OCI-LY1 (cell line): ENCODE measurements around the gene IQCN.

Source experiments
- H2AFZ ChIP-seq: fragments of 200-600 bp; sonication (generic), shearing (Covaris generic); 2 replicates; pipeline ENCODE4 v1.6.0; 2014; ENCODE audit warnings: antibody characterized with exemption, mild to moderate bottlenecking, low read length
- H3F3A ChIP-seq: fragments of 200-600 bp; sonication (generic), shearing (Covaris generic); 2 replicates; pipeline ENCODE4 v1.6.0; 2014; ENCODE audit warnings: mild to moderate bottlenecking, antibody characterized with exemption, low read length, moderate library complexity; ENCODE audit not compliant: insufficient read depth
- H3K27ac ChIP-seq: fragments of 200-600 bp; sonication (generic); 2 replicates; pipeline ENCODE4 v1.5.1; 2014; ENCODE audit warnings: low read length, mixed run types, mild to moderate bottlenecking, low read depth; ENCODE audit not compliant: poor library complexity, severe bottlenecking
- H3K27me3 ChIP-seq: fragments of 200-600 bp; sonication (generic); 2 replicates; pipeline ENCODE4 v1.6.0; 2014; ENCODE audit warnings: antibody characterized with exemption, mild to moderate bottlenecking, low read length, moderate library complexity; ENCODE audit not compliant: insufficient read depth
- H3K36me3 ChIP-seq: fragments of 200-600 bp; sonication (generic); 2 replicates; pipeline ENCODE4 v1.6.1; 2014; ENCODE audit warnings: mild to moderate bottlenecking, antibody characterized with exemption, low read length, moderate library complexity, mixed read lengths; ENCODE audit not compliant: insufficient read depth
- H3K4me1 ChIP-seq: fragments of 200-600 bp; sonication (generic); 2 replicates; pipeline ENCODE4 v1.5.1; 2014; ENCODE audit warnings: mild to moderate bottlenecking, low read length, moderate library complexity; ENCODE audit not compliant: insufficient read depth, severe bottlenecking
- H3K4me2 ChIP-seq: fragments of 200-600 bp; sonication (generic), shearing (Covaris generic); 2 replicates; pipeline ENCODE4 v1.6.1; 2014; ENCODE audit warnings: low read length
- H3K4me3 ChIP-seq: fragments of 200-600 bp; sonication (generic); 2 replicates; pipeline ENCODE4 v1.5.1; 2014; ENCODE audit warnings: low read length, low read depth, mild to moderate bottlenecking, mixed read lengths; ENCODE audit not compliant: poor library complexity, severe bottlenecking
- H3K79me2 ChIP-seq: fragments of 200-600 bp; shearing (Covaris generic); 2 replicates; pipeline ENCODE4 v1.6.1; 2016; ENCODE audit warnings: mixed run types, low read length, mixed read lengths; ENCODE audit not compliant: insufficient read depth
- H3K9ac ChIP-seq: fragments of 200-600 bp; sonication (generic), shearing (Covaris generic); 2 replicates; pipeline ENCODE4 v1.6.1; 2014; ENCODE audit warnings: mild to moderate bottlenecking, low read length, mixed read lengths
- H3K9me2 ChIP-seq: fragments of 200-600 bp; sonication (generic), shearing (Covaris generic); 2 replicates; pipeline ENCODE4 v1.6.1; 2014; ENCODE audit warnings: low read depth, mild to moderate bottlenecking, low read length, mixed read lengths
- H3K9me3 ChIP-seq: fragments of 200-600 bp; shearing (Covaris generic); 2 replicates; pipeline ENCODE4 v1.6.1; 2014; ENCODE audit warnings: low read length, mixed read lengths
- H4K20me1 ChIP-seq: fragments of 200-600 bp; sonication (generic), shearing (Covaris generic); 2 replicates; pipeline ENCODE4 v1.6.0; 2016; ENCODE audit warnings: mild to moderate bottlenecking, low read length; ENCODE audit not compliant: insufficient read depth
- EZH2 ChIP-seq: fragments of 200-600 bp; sonication (generic), shearing (Covaris generic); IDR thresholded peaks from 2 replicates; pipeline ENCODE4 v1.8.0; 2017; ENCODE audit warnings: borderline replicate concordance, mixed run types, mild to moderate bottlenecking, antibody characterized with exemption, low read length, moderate library complexity, mixed read lengths
- TF ChIP-seq, protein P1 (sequence below): fragments of 200-600 bp; sonication (generic), shearing (Covaris generic); IDR thresholded peaks from 2 replicates; pipeline ENCODE4 v1.5.1; 2017; ENCODE audit warnings: mild to moderate bottlenecking, antibody characterized with exemption, low read length, moderate library complexity, mixed read lengths

The IQCN gene

DNA sequence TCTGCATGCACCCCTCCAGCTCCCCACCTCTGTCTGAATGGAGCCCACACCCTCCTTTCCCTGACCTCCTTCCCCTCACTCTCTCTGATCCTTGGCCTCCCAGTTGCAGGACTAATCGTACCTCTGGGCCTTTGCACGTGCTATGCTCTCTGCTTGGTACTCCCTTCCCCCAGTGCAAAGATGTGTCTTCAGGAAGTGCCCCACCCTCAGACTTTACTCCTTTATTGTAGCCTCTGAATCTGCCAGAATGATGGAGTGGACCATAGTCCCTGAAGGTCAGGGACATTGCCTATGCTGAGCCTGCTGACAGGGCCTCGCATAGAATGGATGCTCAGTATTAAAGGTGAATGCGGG, 8.5 kb upstream of the IQCN start:
- Histone ChIP-seq H3K4me2 (peak overlapping the region; percentile 100), H3K9me3 (no peaks in the 10 kb centered on the region), H3K27ac (no peak overlapping the region), H3F3A (no peaks in the 10 kb centered on the region), H3K36me3 (peaks cover 5% of the 10 kb centered on the region; the same call in 1 of the 2 replicates), H3K9ac (no peak overlapping the region; the same call in 1 of the 2 replicates), H3K27me3 (no peaks in the 10 kb centered on the region), H3K4me1 (peaks cover 20% of the 10 kb centered on the region), H2AFZ (no peak overlapping the region), H4K20me1 (no peaks in the 10 kb centered on the region), H3K9me2 (no peaks in the 10 kb centered on the region), H3K4me3 (no peak overlapping the region), H3K79me2 (no peaks in the 10 kb centered on the region)
- TF ChIP-seq, protein P1, sequence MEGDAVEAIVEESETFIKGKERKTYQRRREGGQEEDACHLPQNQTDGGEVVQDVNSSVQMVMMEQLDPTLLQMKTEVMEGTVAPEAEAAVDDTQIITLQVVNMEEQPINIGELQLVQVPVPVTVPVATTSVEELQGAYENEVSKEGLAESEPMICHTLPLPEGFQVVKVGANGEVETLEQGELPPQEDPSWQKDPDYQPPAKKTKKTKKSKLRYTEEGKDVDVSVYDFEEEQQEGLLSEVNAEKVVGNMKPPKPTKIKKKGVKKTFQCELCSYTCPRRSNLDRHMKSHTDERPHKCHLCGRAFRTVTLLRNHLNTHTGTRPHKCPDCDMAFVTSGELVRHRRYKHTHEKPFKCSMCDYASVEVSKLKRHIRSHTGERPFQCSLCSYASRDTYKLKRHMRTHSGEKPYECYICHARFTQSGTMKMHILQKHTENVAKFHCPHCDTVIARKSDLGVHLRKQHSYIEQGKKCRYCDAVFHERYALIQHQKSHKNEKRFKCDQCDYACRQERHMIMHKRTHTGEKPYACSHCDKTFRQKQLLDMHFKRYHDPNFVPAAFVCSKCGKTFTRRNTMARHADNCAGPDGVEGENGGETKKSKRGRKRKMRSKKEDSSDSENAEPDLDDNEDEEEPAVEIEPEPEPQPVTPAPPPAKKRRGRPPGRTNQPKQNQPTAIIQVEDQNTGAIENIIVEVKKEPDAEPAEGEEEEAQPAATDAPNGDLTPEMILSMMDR, result no peak
- no peak for TF ChIP-seq EZH2

DNA sequence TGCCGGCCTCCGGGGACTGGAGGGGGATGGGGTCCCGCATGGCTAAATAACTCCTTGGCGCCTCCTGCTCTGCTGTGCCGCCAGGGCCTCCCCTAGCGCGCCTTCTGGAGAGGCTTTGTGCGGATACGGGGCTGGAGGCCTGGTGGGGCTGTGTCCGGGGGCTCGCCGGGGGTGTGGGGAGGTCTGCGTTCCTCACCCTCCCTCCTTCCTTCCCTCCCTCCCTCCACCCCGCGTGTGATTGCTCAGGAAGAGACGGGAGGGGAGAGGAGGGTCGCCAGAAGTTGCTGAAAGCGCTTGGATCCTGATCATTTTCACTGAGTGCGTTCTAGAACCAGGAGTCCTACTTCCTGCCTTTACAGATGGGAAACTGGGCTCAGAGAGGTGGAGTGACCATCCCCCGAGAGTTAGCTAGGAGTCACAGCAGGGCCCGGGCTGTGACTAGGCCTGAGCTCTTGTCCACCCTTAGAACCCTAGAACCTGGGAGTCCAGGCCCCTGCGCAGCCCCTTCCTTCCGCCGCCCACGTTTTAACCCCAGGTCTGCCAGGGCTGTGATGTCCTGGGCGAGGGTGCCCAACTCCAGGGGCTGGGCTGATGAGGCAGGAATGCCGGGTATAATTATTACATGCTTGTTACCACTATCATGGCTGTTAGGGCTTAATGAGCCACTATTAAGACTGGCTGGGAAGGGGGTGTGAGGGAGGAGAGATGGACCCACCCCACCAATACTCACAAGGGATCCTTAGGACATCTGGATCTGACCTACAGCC, 8.0 kb upstream of the IQCN start:
- TF ChIP-seq, protein P1, result no peak
- TF ChIP-seq EZH2, result no peak
- H3K9ac ChIP-seq, result peak overlapping the region; percentile 95
- peaks cover 20% of the 10 kb centered on the region for H3K4me1 ChIP-seq
- H3K9me2 ChIP-seq, result no peaks in the 10 kb centered on the region
- H3K27me3 ChIP-seq, result no peaks in the 10 kb centered on the region
- H2AFZ ChIP-seq, result 0 out of 2 replicates have a peak overlapping the region, but pooled peaks have one; percentile 16
- H3K27ac ChIP-seq, result peak overlapping the region; percentile 92
- H3K9me3 ChIP-seq, result no peaks in the 10 kb centered on the region
- no peaks in the 10 kb centered on the region for H4K20me1 ChIP-seq
- H3F3A ChIP-seq, result no peaks in the 10 kb centered on the region
- no peaks in the 10 kb centered on the region for H3K79me2 ChIP-seq
- H3K4me2 ChIP-seq, result peak overlapping the region; percentile 100
- peaks cover 5% of the 10 kb centered on the region; the same call in 1 of the 2 replicates for H3K36me3 ChIP-seq
- peak overlapping the region; percentile 75 for H3K4me3 ChIP-seq

DNA sequence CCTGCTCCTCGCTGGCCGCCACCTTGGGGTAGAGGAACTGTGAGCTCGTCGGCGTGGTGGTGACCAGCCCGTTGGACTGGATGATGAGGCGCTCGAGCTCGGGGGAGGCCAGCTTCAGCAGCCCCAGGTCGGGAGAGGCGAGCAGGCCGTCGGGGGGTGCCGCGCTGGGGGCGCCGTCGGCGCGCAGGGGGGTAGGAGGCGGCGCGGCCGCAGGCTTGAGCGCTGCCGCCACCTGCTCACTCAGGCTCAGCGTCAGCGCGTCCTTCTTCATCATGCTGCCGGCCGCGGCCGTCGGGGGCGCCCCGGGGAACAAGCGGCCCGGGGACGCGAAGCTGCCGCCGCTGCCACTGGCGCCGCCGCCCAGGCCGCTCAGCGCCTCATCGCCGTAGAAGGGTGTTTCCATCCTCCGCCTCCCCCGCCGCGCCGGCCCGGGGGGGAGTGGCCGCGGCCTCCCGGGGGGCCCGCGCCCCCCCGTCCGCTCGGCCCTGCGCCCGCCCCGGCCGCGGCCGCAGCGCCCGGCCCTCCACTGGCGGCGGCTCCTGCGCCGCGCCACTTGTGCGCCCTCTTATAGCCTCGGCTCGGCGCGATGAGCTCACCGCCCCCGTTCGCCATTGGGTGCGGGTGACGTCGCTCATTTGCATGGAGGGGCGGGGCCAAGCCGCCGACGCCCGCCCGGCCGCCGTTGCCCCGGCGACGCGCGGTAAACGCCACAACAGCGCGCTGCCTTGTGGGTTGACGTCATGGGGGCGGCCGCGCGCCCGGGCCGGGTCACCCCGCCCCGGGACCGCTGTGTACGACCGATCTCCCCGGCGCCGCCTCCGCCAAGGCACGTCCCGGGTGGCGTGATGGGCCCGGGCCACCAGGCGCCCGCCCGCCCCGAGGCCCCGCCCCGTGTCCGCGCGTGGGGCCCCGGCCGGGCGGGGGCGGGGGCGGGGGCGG, 7.1 kb upstream of the IQCN start, which contains the start of gene JUND:
TSS of gene JUND (minus strand) at position 541 of the 939 bp plus-strand sequence. CDS start at position 403, 138 bp downstream.
- Histone ChIP-seq H3K4me2 (peak within 1 kb of the TSS; percentile 100), H3K79me2 (no peaks in the 10 kb centered on the region), H3K9me2 (no peaks in the 10 kb centered on the region), H3K9me3 (no peaks in the 10 kb centered on the region), H3K36me3 (peaks cover 5% of the 10 kb centered on the region; the same call in 1 of the 2 replicates), H2AFZ (0 out of 2 replicates have a peak within 1 kb of the TSS, but pooled peaks have one; percentile 16), H3K9ac (peak within 1 kb of the TSS; percentile 95), H3K27me3 (no peaks in the 10 kb centered on the region), H3F3A (no peaks in the 10 kb centered on the region), H3K4me3 (peak within 1 kb of the TSS; percentile 75), H3K4me1 (peaks cover 20% of the 10 kb centered on the region), H3K27ac (peak within 1 kb of the TSS; percentile 92), H4K20me1 (no peaks in the 10 kb centered on the region)
- no peak for TF ChIP-seq EZH2
- TF ChIP-seq, protein P1, result no peak
